IPS DF 6.9 (cell line): ENCODE results near the gene RAP1A.

Experiments used
- DNase-seq: peaks from one replicate; pipeline ENCODE4 v3.0.0-alpha.2; 2013; ENCODE audit warnings: low read depth, low spot score
- H3K27ac ChIP-seq: one replicate; pipeline ENCODE4 v1.5.1; 2013; ENCODE audit warnings: low read length, control low read depth
- H3K27me3 ChIP-seq: 2 replicates; pipeline ENCODE4 v1.6.1; 2013; ENCODE audit warnings: mild to moderate bottlenecking, low read length; ENCODE audit not compliant: control insufficient read depth, insufficient read depth
- H3K36me3 ChIP-seq: 2 replicates; pipeline ENCODE4 v1.6.1; 2013; ENCODE audit warnings: low read length; ENCODE audit not compliant: control insufficient read depth, insufficient read depth
- H3K4me1 ChIP-seq: 2 replicates; pipeline ENCODE4 v1.6.1; 2013; ENCODE audit warnings: low read length; ENCODE audit not compliant: control insufficient read depth, insufficient read depth
- H3K4me3 ChIP-seq: 2 replicates; pipeline ENCODE4 v1.5.1; 2013; ENCODE audit warnings: mild to moderate bottlenecking, low read length
- H3K9me3 ChIP-seq: 2 replicates; pipeline ENCODE4 v1.6.1; 2013; ENCODE audit warnings: low read length, inconsistent platforms; ENCODE audit not compliant: control insufficient read depth, insufficient read depth
- WGBS: extraction: QIAGEN DNeasy Blood & Tissue Kit; methylation state at CpG from one replicate; pipeline ENCODE4 v1.1.7; 2013; ENCODE audit warnings: mixed read lengths, missing lambda C conversion rate; ENCODE audit not compliant: insufficient read length, insufficient coverage; 5-methylcytosine and 5-hydroxymethylcytosine counted together

The RAP1A gene

GRCh38 chr1:111707906-111708305 lies 88.3 kb downstream of the RAP1A start:
- Histone ChIP-seq H3K27me3 (no peaks in the 10 kb centered on the region), H3K4me1 (no peaks in the 10 kb centered on the region), H3K4me3 (no peak overlapping the region), H3K27ac (no peak overlapping the region), H3K9me3 (no peaks in the 10 kb centered on the region), H3K36me3 (no peaks in the 10 kb centered on the region; the same call in 1 of the 2 replicates)
- 100% methylated on average over 1 of the region's 9 CpGs for WGBS
- DNase-seq = no peak

- WGBS = no CpG with 5 or more reads among the region's 1 CpG
- H3K27me3 ChIP-seq = no peaks in the 10 kb centered on the region
- no peak overlapping the region for H3K4me3 ChIP-seq
- H3K36me3 ChIP-seq = no peaks in the 10 kb centered on the region; the same call in 1 of the 2 replicates
- no peaks in the 10 kb centered on the region for H3K9me3 ChIP-seq
- H3K4me1 ChIP-seq = no peaks in the 10 kb centered on the region
- H3K27ac ChIP-seq = no peak overlapping the region
- DNase-seq = no peak
Observed at GRCh38 chr1:111709986-111710385, 90.4 kb downstream of the RAP1A start.

GRCh38 chr1:111716333-111716732 lies 96.7 kb downstream of the RAP1A start:
- Histone ChIP-seq H3K4me3 (no peak overlapping the region), H3K36me3 (peaks cover 2% of the 10 kb centered on the region; the same call in 1 of the 2 replicates), H3K9me3 (no peaks in the 10 kb centered on the region), H3K27ac (no peak overlapping the region), H3K27me3 (no peaks in the 10 kb centered on the region), H3K4me1 (peaks cover 10% of the 10 kb centered on the region)
- no peak for DNase-seq
- WGBS = no CpG with 5 or more reads among the region's 3 CpGs

DNA sequence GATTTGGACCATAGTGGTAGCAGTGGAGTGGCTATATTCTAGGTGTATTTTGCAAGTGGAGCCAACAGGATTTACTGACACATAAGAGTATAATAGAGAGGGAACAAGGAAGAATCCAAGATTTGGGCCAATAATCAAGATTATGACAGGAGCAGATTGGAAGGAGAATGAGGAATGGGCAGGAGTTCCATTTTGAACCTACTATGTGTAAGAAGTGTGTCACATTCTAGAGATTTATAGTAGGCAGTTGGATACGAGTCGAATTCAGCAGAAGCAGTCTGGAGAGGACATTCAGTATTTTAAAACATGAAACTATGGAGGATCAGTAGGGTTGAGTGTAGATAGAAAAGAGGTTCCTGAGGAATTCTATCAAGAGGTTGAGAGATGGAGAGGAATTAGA lies 97.9 kb downstream of the RAP1A start:
- Histone ChIP-seq H3K36me3 (peaks cover 2% of the 10 kb centered on the region; the same call in 1 of the 2 replicates), H3K9me3 (no peaks in the 10 kb centered on the region), H3K27me3 (no peaks in the 10 kb centered on the region), H3K4me1 (peaks cover 14% of the 10 kb centered on the region), H3K4me3 (no peak overlapping the region), H3K27ac (no peak overlapping the region)
- no CpG with 5 or more reads among the region's 2 CpGs for WGBS
- DNase-seq = no peak

GRCh38 chr1:111719135-111719534 lies 99.5 kb downstream of the RAP1A start:
- no peaks in the 10 kb centered on the region for H3K27me3 ChIP-seq
- no peak overlapping the region for H3K27ac ChIP-seq
- no peak overlapping the region for H3K4me3 ChIP-seq
- DNase-seq = no peak
- no CpG with 5 or more reads among the region's 5 CpGs for WGBS
- peaks cover 15% of the 10 kb centered on the region for H3K4me1 ChIP-seq
- no peaks in the 10 kb centered on the region for H3K9me3 ChIP-seq
- peaks cover 2% of the 10 kb centered on the region; the same call in 1 of the 2 replicates for H3K36me3 ChIP-seq

DNA sequence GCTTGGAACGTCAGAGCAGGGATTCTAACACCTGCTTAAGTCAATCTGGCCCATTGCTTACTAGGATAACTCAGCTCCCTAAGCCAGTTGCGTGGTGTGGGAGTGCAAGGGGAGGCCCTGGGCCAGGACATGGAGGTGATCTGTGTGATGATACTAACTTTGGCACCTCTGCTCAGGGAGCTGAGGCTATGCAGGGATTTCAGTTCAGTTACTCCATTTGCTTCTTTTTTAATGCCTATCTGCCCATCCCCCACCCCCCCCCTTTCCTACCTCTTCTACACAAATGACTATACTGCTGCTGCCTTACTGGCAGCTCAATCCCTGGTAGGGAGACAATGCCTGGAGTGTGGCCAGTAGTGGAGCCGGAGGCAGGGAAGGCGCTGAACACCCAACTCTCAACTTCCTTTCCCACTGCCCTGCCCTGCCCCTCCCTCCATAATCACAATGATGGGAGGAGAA lies 100.1 kb downstream of the RAP1A start:
- Histone ChIP-seq H3K4me1 (peaks cover 15% of the 10 kb centered on the region), H3K27me3 (no peaks in the 10 kb centered on the region), H3K27ac (no peak overlapping the region), H3K36me3 (peaks cover 2% of the 10 kb centered on the region; the same call in 1 of the 2 replicates), H3K4me3 (no peak overlapping the region), H3K9me3 (no peaks in the 10 kb centered on the region)
- no CpG with 5 or more reads among the region's 4 CpGs for WGBS
- DNase-seq = no peak

- H3K36me3 ChIP-seq = peaks cover 2% of the 10 kb centered on the region; the same call in 1 of the 2 replicates
- no peak overlapping the region for H3K4me3 ChIP-seq
- no peaks in the 10 kb centered on the region for H3K27me3 ChIP-seq
- no peak for DNase-seq
- H3K27ac ChIP-seq = no peak overlapping the region
- H3K4me1 ChIP-seq = peaks cover 19% of the 10 kb centered on the region
- no CpG with 5 or more reads among the region's 7 CpGs for WGBS
- no peaks in the 10 kb centered on the region for H3K9me3 ChIP-seq
Observed at GRCh38 chr1:111720274-111720976, 100.8 kb downstream of the RAP1A start.

DNA sequence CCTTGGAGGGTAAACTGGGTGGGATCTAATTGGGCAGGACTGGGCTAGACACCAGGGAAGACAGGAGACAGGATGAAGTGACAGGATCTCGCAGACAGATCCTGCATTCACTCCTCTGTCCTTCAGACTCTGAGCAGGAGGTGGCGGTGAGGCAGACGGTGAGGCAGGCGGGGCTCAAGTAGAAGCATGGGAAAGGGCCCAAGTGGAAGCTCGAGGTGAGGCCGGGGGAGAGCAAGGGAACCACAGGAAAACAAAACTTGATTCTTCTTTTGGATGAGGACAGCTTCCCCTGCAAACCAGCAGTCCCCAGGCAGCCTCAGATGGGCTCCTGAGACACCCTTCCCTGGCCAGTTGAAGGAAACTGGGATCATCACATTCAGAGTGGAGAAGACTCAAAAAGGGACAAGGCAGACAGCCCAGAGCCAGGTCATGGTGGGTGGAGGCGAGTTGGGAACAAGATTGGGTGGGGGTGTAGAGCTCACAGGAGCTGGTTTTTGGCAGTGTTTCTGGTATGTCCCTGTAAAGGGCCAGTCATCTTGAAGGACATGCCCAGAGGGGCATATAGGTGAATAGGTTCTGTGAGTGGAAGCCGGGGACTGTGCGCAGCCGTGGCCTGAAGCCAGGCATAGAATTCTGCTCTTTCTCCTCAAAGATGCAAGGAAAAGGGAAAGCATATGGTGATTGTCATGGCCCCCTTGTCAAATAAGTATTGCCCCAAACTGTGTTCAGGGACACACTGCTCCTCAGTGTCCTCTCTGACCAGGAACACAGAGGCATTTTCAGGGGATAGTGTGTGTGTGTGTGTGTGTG lies 101.6 kb downstream of the RAP1A start:
- Histone ChIP-seq H3K27me3 (no peaks in the 10 kb centered on the region), H3K4me3 (no peak overlapping the region), H3K4me1 (peaks cover 19% of the 10 kb centered on the region), H3K27ac (no peak overlapping the region), H3K9me3 (no peaks in the 10 kb centered on the region), H3K36me3 (peaks cover 2% of the 10 kb centered on the region; the same call in 1 of the 2 replicates)
- WGBS = no CpG with 5 or more reads among the region's 10 CpGs
- DNase-seq = no peak

- peaks cover 19% of the 10 kb centered on the region for H3K4me1 ChIP-seq
- H3K36me3 ChIP-seq = no peaks in the 10 kb centered on the region
- no peak overlapping the region for H3K4me3 ChIP-seq
- no peaks in the 10 kb centered on the region for H3K9me3 ChIP-seq
- H3K27me3 ChIP-seq = no peaks in the 10 kb centered on the region
- DNase-seq = no peak
- H3K27ac ChIP-seq = no peak overlapping the region
- no CpG with 5 or more reads among the region's 7 CpGs for WGBS
Observed at GRCh38 chr1:111723091-111723806, 103.7 kb downstream of the RAP1A start.

- peaks cover 19% of the 10 kb centered on the region for H3K4me1 ChIP-seq
- H3K9me3 ChIP-seq = no peaks in the 10 kb centered on the region
- H3K36me3 ChIP-seq = no peaks in the 10 kb centered on the region
- H3K27ac ChIP-seq = no peak overlapping the region
- DNase-seq = no peak
- no peaks in the 10 kb centered on the region for H3K27me3 ChIP-seq
- no peak overlapping the region for H3K4me3 ChIP-seq
- WGBS = no CpG with 5 or more reads among the region's 1 CpG
Observed at GRCh38 chr1:111723871-111724270, 104.3 kb downstream of the RAP1A start.
